GM19035 (cell line): ENCODE data around the gene MEIS1.

Source experiments
- ATAC-seq: cut with Tn5 transposase; IDR thresholded peaks from one replicate; pipeline ENCODE4 v1.9.1; 2021; ENCODE audit not compliant: unreplicated experiment

MEIS1 gene

DNA sequence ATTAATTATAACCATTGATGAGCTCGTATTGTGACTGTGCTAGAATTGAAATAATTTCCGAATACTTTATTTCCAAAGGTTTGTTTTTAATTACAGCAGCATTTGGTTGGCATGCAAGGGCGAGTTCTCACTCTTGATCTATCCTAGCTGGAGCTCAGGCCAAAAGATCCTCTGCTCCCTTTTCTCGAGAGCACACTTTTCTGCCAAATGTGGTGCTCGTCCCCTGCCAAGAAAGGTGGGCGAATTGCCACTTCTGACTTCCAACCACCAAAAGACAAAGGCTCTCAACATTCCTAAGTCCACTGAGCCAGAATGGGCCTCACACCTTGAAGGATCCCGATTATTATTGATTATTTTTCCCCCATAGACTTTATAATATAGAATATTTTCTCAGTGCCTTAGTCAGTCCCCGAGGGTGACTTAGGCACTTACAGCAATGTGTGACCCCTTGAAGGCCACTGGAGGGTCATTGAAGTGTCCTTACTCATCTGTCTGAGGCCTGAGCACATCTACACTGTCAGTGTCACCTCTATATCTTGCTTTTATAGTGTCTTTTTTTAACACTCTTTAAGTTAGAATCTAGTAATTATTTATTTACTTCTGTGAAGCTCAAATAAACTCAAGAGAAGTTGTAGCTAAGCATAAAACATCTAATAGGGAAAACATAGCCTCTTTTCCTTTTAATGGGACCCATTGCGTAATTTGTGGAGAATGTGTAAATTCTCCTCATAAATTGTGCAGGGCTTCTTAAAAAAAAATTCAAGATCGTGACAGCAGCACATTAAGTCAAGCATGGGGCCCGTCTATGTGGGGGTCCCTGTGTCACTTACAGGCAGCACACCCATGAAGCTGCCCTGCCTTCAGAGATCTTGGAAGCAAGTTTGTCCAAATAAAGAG, 98.3 kb downstream of the MEIS1 start:
- no peak for ATAC-seq

DNA sequence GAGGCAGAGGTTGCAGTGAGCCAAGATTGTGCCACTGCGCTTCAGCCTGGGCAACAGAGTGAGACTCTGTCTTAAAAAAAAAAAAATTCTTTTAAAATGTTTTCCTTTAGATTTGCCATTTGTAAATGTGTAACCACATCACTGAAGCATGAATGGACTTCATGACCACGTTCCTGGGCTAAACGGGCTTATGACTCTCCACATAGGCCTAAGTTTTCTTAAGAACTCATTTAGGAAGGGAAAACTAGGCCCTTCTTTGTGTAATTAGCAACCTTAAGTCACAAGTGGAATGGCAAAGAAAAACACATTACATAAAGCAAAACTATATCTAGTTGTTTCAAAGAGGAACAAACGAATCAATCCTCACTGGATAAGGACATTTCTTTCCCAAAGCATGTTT, 99.5 kb downstream of the MEIS1 start:
- ATAC-seq, result no peak

DNA sequence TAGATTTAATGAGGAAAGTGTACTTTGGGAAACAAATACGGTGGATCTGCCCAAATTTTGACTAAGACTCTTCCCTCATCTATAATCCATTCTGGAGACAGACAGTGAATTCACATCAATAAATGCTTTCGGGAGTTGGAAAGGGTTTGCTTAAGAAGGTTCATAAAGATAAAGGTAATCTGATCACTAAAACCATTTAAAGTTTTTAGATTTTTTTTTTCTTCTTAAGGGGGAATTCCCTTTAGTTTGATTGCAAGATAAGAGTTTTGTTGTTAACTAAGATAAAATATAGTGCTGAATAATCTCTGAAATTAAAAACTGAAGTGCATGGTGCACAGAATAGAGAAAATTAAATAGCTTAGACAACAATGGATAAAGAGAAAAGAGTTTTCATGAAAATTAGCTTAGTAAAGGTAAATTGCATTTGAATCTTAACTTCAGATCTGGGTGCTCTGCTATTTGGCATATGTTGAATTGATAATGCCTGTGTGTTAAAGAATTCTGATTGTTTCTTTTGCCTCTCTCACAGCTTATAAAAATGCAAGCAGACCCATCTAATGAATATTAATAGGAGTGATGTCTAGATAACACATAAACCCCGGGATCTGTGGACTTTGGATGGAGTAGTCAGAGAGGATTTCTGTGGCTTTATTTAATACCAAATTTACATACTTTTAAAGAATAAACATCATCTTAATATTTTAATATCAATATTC, 100.8 kb downstream of the MEIS1 start:
- ATAC-seq, result no peak

DNA sequence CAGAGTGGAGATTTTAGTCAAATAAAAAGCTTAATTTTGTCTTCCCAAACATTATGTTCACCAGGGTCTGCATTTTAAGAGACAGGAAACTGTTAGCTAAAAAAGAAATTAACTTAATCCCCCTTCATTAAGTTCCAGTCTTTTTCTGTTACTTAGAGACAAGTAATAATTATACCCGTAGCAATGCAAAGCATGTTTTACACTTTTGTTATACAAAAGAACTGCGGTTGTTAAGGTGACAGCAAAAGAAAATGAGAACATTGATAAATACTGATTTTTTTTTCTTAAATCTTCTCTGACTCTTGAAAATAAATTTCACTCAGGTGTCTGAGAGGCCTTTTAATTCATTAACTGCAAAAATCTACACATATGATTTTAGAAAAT, 101.4 kb downstream of the MEIS1 start:
- ATAC-seq, result no peak

DNA sequence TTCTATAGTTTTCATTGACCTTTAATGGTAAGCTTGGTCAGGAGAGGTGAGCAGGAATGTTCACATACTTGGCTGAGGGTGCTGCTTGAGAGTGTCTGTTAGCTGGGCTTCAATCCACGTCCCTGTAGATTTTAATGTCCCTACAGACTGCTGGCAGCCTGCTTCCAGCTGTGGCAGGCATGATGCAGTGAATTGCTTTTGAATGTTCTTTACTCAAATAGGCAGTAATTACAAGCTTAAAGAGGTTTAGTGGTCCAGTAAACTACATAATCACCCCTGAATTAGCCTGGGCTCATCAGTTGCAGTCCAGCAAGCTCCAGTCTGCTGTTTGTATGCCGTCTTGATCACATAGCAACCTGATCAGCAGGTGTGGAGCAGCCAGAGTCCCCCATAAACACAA, 102.1 kb downstream of the MEIS1 start:
- no peak for ATAC-seq

DNA sequence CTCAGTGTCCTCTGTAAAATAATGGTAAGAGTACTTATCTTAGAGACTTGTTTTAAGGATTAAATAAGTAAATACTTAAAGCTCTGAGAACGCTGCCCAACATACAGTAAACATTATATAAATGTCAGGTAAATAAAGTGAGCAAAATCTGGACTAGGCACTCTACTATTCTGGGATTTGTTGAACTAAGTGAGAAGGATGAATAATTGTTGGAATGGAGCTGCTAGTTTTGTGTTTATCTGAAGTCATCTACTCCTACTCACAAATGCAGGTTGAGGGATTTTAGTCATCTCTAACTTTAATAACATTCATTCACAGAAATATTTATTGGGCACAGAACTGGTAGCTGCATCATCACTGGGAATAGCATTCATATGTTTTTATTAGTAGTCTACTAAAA, 103.4 kb downstream of the MEIS1 start:
- no peak for ATAC-seq

DNA sequence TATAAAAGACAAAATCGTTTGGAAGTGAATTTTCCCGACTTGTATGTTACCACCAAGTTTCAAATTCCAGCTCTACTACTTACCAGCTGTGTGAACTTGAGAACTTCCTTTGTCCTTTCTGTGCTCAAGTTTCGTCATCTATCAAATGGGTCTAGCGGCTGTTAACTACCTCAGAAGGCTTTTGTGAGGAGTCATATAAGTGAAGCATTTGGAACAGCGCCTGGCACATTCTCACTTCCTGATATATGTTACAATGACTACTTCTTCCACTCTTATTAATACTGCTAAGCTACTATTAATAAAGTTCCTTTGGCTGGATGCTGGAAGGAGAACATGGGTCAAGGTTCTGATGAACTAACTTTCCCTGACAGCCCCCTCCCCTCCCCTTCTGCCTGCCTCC, 104.5 kb downstream of the MEIS1 start:
- ATAC-seq, result no peak

DNA sequence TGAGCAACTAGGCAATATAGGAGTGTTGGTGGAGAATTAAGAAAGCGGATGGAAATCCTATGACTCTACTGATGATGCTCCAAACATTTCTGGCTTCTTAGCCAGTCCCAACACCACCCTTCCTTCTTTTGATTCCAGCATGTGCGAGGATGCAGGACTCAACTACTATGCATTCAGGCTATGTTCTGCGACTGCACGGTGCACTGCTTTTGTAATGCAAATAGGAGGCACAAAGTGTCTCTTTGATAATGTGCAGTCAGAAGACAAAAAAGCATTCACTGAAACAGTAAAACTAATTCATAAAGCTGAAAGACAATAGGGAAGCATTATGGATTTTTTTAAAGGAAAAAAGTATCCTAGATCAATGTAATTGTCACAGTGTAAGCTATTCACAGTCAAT, 106.7 kb downstream of the MEIS1 start:
- ATAC-seq, result no peak

DNA sequence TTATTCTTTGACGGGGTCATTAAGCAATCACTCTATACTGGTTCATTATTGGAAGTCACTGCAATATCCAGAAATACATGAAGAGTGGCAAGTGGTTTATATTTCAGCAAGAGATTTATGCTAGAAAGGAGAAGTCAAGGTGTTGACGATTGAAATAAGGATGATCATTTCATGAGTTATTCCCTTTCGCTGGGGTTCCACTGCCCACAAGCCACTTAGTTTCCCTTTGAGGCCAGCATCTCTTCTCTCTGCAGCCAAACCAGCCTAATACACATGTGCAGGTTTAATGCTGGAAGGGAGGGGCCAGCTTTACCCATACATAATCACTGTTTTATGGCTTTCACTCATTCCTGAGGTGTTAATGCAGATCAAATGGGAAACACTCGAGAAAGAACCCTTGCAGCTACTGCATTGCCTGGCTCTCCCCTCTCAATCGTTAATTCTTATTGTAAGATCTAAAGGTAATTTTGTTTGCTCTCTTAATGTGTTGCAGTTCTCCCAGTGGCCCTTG, 108.4 kb downstream of the MEIS1 start:
- ATAC-seq, result no peak

DNA sequence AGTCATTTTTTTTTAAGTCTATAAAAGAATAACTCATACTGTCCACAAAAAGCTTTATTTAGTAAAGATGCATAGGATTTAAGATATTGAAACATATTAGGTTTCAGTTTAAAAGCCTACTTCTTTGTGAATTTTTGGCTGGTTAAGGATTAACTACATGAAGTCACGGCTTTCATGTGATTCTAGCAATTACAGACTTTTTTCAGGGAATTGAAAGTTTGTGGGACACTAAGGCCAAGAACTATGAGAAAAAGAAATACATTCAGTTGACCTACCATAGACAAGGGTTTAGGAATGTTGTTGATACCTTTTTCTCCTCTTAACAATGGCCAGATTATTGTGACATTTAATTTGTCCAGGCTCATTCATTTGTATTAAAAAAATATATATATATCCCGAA, 109.3 kb downstream of the MEIS1 start:
- ATAC-seq, result no peak

DNA sequence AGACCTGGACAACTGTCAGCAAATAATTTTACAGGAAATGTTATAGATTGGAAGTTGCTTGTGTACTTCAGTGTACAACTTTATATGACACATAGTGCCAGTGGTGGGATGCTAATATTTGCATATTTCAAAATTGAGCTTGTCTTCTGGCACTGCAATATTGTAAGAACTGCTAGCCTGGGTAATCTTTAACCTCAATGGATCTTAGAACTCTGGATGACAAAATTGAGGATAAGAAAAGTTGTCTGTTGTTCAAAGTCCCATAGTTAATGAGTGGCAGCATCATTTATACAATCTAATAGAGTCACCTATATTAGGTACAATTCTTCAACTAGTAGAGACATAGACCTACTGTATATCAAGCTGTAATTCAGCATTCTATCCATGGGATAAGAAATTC, 110.3 kb downstream of the MEIS1 start:
- ATAC-seq, result no peak

DNA sequence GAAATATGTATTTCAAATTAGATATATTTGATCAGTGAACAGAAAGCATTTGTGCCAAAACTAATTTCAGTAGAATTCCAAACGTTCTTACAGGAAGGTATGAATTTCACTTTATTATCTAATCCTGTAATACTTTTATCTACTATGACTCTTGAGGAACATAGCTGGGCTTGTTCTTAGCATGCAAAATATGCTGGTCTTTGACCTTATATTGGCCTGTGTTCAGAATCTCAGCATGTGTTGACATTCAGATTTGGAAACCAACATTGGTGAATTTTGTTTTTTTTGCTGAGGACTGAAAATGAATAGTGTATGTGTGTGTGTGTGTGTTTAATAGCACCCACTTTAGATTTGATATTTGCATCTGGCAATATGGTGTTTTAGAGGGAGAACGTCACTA, 112.2 kb downstream of the MEIS1 start:
- no peak for ATAC-seq

DNA sequence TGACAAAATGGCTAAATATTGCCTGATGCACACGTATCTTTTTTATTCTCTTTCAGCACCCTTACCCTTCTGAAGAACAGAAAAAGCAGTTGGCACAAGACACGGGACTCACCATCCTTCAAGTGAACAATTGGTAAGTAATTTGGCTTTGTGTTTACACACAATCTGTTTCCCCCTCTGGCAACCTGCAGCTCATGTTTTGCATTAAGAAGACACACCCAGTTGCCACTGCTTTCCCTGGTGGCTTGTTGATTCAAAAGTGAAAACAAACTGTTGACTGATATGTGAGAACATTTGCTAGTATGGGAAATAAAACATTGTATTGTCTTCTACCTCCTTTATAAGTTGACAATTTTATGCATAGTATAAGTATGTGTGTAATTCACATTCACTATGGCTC, 113.0 kb downstream of the MEIS1 start:
- no peak for ATAC-seq

DNA sequence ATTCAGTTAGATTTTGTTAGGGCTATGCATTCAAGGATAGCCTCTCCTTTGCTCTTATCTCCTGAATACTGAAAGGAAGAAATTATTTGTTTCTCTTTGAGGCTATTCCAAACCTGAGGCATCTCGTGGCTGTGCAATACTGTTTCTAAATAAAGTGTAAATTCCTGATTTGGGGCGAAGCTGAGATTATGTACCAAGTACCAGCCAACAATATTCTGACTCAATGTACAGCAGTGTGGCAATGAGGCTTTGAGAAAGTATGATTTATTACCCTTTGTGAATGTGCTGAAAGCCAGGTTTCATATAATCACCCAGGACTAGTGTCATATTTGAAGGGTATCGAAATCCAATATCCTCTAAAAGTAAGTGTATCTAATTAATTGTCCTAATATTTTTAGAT, 113.5 kb downstream of the MEIS1 start:
- ATAC-seq, result no peak

DNA sequence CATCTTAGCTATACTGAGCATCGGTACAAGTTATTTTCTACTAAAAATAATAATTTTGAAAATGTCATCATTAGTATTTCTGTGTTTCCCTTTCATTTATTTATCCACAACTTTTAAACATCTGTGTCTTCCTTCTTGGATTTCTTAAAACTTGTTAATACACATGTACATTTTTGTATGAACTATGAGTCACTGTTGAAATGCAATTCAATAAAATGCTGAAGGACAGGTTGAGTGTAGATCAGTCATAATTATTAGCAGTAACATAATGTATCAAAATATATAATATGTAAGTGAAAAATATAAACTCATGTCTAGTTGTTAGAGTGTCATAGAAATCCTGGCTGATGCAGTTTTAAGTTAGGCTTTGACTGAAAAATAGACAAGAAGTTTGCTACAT, 115.9 kb downstream of the MEIS1 start:
- no peak for ATAC-seq

DNA sequence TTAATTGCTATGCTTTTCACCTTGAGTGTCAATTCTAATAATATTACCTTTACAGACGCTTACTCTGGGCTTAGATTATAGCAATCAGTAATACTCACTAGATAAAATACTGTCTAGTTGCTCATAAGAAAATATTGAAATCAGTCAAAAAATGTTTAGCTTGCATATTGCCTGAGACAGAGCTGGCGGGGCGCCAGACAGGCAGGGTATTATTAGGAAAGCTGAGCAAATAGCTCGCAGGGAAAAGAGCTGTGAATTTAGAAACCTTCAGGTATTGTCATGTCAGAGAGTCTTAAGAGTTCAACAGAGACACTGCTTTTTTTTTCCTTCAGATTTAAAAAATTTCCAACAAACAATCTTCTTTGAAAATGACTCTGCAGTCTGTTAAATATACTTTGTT, 118.4 kb downstream of the MEIS1 start:
- ATAC-seq, result no peak

DNA sequence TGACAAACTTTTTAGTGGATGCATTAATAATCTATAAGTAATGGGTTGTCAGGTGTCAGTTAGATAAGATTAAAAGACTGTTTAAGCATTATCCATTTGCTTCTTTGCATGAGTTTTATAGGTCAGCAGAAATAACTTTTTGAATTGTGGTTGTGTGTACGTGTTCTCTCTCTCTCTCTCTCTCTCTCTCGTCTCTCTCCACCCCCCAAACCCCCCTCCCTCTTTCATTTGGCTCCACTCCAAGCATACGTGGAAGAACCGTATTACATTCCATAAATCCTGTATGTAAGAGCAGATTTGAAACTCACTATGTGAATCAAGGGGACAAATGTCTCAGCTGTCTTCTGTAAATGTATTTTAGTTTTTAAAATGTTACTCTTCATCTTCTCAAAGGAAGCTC, 120.2 kb downstream of the MEIS1 start:
- ATAC-seq, result no peak

DNA sequence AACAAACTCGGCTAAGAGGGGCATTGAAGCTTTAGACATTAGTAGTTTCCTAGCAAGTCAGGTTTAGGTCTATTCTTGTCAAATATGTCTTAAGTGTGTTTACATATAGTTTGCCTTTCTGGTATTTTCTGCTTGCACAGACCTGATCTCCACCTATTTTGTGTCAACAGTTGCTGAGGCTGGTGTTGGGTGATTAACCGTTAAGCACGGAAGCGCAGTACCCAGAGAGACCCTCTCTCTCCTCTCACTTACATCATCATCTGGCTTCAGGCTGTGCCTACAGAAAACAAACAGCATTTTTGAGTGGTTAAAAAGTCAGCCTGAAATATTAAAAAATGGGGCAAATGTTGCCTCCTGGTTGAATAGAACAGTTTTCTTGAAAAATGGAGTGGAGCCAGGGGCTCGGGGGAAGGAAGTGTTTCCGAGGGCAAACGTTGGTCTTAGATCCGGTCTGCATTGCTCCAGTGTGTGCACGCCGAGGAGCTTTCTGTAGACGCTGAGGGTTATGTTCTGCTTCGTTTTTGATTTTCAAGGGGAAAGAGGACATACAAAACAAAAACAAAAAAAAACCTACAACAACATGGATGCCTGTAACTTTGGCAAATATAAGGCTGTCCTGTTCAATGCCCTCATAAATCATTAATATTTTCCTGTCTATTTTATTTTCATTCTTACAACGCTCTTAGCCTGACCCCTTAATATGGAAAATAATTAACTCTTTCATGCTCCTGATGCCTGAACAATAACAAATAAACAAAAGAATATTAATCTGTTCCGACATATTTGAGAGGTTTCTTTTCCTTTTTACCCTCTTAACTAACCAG, 120.8 kb downstream of the MEIS1 start:
- no peak for ATAC-seq

DNA sequence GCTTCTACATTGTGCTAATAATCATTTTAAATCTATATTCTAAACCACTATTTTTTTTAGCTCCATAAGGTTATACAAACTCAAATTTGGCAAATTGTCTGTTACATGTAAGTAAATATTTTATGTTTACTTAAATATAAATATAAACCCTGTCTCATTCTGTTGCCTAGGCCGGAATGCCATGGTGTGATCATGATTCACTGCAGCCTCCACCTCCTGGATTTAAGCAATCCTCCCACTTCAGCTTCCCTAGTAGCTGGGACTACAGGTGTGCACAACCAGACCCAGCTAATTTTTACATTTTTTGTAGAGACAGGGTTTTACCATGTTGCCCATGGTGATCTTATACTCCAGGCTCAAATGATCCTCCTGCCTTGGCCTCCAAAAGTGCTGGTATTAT, 124.7 kb downstream of the MEIS1 start:
- no peak for ATAC-seq

DNA sequence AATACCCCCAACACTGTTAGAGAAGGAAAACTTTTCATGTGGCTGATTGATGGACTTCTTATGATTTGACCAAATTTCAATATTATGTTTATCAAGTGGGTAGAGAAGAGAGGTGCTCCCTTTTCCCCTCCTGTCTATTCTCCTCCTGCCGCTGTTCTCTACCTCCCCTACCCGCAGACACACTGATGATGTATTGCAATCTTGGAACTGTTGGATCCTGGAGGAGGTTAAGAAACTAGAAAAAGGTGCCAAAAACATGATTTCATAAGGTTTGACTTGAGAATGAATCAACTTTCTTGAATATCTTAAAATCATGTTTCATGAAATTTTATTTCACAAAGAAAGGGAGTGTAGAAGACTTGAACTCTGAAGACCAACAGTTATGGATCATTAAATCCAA, 125.8 kb downstream of the MEIS1 start:
- no peak for ATAC-seq

DNA sequence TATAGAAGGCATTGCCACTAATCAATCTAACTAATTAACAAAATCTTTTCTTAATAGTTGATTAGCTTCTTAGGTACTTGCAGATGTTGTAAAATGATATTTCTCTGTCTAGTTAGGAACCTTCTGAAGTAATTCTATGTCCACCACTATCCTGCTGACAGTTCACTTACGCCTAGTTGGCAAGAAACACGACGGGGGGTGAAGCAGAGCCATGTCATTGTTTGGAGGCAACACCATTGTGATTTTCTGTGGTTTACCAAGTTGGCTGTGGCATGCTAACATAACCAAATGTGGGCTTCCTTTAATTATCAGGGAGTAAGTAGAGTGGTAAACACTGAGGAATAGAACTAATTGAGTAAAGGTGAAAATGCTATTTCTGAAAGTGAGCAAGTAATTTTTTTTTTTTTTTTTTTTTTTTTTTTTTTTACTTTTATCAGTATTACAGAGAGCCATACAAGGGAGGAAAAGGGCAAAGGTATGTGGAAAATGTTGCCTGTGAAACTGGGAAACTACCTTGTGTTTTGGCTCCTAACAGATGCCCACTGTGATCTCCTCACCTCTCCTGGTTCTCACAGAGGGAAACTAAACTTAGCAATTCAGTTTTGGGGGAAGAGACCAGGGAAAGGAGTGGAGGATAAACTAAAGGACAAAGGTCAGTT, 126.8 kb downstream of the MEIS1 start:
- ATAC-seq, result no peak
